GM10266 (cell line): Measurements from ENCODE around the gene PRKCE.

Experiments
- DNase-seq: peaks from one replicate; pipeline ENCODE4 v3.0.0; 2012; ENCODE audit errors: extremely low spot score
- CTCF ChIP-seq: IDR thresholded peaks from 2 replicates; pipeline ENCODE4 v1.5.1; 2012; ENCODE audit warnings: mild to moderate bottlenecking, low read depth; ENCODE audit not compliant: control insufficient read depth, insufficient read depth; ENCODE audit errors: missing control alignments

PRKCE gene

GRCh38 chr2:45611020-45611859 is 40.2 kb upstream of the PRKCE start, which contains the start of gene SRBD1:
TSS of gene SRBD1 (minus strand) at chr2:45611267. CDS start at chr2:45605441, 5,826 bp downstream.
- DNase-seq = peak; percentile 83
- no peak for TF ChIP-seq CTCF

GRCh38 chr2:45612285-45612684 is 39.2 kb upstream of the PRKCE start:
- no peak for TF ChIP-seq CTCF
- peak; percentile 5 for DNase-seq

DNA sequence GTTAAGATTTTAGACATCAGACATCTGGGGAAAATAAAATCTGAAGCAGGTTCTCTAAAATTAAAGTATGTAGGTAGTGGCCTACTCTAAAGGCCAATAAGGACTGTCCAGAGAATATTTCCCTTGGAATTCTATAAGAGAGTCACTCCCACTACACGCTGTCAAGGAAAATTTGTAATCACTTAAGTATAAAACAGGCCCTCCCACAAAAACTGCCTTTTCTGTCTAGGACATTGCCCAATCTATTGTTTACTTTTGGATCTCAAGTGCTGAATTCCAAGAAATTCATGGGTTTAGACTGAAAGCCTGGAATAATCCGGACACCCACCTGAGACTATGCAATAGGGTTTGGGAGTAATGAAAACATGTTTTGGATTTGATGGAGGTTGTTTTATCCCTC is 38.7 kb upstream of the PRKCE start:
- no peak for DNase-seq
- TF ChIP-seq CTCF = no peak

- no peak for TF ChIP-seq CTCF
- no peak for DNase-seq
Measured at GRCh38 chr2:45614330-45614729, 37.1 kb upstream of the PRKCE start.

GRCh38 chr2:45614871-45615415 is 36.5 kb upstream of the PRKCE start:
- TF ChIP-seq CTCF = no peak
- DNase-seq = no peak

DNA sequence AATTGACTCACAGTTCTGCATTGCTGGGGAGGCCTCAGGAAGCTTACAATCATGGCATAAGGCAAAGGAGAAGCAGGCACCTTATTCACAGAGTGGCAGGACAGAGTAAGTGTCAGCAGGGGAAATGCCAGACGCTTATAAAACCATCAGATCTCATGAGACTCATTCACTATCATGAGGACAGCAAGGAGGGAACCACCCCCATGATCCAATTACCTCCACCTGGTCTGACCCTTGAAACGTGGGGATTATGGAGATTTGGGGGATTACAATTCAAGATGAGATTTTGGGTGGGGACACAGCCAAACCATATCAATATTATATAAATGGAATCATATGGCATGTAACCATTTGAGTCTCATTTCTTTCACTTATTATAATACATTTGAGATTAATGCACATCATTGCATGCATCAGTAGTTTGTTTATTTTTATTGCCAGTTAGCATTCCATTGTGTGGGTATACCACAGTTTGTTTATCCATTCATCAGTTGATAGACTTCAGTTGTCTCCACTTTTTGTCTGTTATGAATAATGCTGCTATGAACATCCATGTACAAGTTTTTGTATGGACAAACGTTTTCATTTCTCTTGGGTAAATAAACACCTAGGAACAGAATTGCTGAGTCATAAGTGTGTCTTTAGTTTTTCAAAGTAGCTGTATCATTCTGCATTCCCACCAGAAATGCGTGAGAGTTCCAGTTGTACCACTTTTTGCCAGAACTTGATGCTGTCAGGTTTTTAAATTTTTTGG is 34.6 kb upstream of the PRKCE start:
- DNase-seq = no peak
- TF ChIP-seq CTCF = no peak
